Measurements from ENCODE around the gene TP53AIP1.

Gene TP53AIP1

DNA sequence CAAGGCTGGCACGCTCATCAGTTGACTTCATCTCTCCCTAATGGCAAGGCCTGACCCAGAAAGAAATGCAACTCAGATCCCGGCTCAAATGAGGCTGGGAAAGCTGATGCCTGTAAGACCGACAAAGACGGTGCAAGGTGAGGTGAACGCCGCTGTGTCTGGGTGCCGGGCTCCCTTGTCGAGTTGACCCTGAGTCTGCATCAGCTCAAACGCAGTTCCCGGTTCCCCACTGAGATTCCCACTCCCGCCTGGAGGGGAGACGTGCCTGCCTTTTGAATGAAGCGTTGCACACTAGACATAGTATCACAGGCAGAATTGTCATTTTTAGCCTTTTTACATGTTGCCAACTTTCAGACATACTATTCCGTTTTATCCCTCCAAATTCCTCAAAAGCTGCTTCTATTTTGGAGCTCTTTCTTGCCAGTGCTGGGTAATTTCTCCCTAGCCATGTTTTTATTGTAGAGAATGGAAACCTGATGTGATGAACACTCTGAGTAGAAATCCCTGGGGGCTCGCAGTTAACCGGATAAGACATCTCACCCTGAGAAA, 831 bp upstream of the TP53AIP1 start:
- no peak for DNase-seq (ENCODE audit: low spot score)

GRCh38 chr11:128942272-128942612, 429 bp downstream of the TP53AIP1 start:
- DNase-seq (ENCODE audit: low spot score) = no peak

DNA sequence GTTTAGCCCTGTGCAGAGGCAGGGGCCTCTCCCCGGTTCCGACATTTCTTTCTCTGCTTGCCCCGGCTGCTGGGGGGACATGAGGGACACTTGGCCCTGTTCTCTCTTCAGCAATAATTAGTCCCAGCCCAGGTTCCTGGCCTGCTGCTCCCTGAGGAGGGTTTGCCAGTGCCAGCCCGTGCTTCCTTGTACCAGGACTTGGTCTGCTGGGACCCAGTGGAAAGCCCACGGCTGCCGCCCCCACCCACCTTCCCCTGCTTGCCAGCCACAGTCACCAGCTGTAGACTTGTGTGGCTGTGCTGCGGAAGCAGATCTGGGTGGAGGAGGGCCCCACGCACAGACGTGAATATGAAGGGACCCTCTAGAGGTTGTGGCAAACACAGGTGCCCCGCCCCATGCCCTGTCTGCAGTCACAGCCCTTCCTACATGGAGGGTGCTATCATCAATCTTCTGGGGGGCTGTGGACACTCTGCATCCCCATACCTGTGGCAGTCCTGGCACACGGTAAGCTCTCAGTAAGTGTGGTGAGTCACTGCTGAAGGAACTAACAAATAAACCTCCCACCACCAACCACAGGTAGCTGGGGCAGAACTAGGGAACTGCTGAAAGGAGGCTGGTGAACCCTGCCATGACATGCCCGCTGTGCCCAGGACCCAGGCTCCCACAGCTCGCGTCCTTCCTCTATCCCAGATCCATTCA, 949 bp downstream of the TP53AIP1 start:
- no peak for DNase-seq (ENCODE audit: low spot score)

DNA sequence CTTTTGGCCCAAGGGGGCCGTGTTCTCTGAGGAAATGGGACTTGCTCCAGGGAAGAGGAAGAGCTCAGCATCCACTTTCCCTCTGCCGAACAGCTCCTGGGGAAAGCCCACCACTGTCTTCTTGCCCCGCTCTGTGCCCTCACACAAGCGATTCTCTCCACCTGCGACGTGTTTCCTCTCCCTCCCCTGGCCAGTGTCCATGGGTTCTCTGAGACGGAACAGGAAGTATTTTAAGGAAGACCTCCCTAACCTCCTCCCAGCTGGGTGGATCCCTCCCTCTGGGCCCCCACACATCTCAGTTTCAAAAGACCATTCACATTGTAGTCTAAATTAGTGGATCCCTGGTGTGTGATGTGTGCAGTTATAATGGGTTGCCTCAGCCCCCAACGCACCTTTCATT, 1.6 kb downstream of the TP53AIP1 start:
- no peak for DNase-seq (ENCODE audit: low spot score)

DNA sequence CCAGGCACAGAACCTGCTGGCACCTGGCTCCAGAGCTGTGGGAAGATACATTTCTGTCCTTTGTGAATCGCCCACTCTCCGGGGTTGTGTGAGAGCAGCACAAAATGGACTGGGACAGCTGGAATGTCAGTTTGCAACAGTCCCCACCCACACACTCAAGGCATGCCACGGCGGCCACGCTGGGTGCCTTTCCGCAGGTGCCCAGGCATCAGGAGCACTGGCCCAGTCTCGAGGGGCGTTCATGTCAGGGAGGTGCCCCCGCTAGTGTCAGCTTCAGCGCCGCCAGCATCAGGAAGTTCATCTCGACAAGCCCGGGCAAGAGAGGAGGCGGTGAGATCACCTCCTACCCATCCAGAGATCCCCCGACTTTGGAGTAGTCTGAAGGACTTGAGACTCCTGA, 2.1 kb downstream of the TP53AIP1 start:
- no peak for DNase-seq (ENCODE audit: low spot score)

GRCh38 chr11:128940156-128940555, 2.5 kb downstream of the TP53AIP1 start:
- DNase-seq (ENCODE audit: low spot score) = no peak

- no peak for DNase-seq (ENCODE audit: low spot score)
These were observed 3.1 kb downstream of the TP53AIP1 start for GRCh38 chr11:128939591-128939990.

- DNase-seq (ENCODE audit: low spot score) = no peak
These were observed 4.3 kb downstream of the TP53AIP1 start for GRCh38 chr11:128938156-128938885.

- no peak for DNase-seq (ENCODE audit: low spot score)
These were observed 5.2 kb downstream of the TP53AIP1 start for GRCh38 chr11:128937480-128937879.

DNA sequence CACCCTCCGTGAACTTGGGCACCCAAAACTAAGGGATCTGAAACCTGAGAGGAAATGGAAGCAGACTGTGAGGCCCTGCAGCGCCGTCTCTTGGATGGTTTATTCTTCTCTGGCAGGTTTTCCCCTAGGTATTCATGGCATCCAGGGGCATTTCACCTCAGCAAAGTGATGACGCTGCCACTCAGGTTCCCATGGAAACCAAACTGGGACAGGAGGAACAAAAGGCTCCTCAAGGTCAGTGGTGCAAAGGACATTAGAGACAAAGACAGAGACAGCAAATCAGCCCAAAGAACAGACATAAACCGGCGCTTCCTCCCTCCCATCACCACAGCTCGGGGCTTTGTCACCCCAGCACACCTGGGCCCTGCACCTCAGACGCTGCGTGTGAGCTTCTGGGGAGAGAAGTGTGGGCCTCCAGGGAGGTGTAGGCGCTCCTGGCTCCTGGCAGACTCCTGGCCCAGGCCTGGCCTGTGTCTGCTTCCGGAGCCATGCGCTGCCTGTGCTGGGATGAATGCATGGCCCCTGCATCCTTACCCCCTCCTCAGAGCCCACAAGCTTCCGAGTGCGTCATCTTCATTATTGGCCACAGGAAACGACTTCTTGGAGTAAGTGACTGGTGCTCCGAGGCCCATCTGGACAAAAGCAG, 5.9 kb downstream of the TP53AIP1 start:
- no peak for DNase-seq (ENCODE audit: low spot score)

DNA sequence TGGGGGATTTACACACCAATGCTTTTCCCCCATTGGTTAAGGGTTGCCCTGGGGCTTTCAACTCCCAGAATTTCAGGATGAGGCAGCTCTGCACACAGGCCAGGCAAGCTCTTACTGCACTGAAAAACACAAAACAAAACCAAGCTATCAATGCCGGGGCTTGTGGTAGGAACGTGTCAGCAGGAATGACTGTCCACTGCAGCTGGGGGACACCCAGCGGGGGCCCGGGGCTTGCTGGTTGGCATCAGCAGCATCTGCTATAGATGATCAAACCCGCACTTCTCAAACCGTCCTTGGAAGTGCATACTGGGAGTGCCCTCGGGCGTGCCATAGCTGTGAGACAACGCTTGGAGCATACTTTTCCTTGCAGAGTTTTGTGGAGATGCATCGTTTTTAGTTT, 7.7 kb downstream of the TP53AIP1 start:
- DNase-seq (ENCODE audit: low spot score) = no peak

DNA sequence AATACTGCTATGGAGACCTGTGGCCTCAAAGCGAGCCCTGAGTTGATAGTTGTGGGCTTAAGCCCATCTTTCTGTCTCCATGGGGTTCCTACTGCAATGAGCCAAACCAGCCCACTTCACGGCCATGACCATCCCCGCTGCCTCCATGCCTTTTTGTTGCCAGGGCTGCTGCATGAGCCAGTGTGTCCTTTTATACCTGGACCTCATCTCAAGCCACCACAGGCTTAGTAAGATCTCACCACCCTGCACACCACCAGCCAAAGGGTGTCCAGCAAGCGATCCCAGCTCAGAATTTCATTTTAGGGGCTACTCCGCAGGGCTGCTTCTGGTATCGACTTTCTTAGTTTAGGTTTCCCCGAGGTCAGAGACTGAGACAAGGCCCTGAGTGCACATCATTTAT, 8.3 kb downstream of the TP53AIP1 start:
- DNase-seq (ENCODE audit: low spot score) = no peak

DNA sequence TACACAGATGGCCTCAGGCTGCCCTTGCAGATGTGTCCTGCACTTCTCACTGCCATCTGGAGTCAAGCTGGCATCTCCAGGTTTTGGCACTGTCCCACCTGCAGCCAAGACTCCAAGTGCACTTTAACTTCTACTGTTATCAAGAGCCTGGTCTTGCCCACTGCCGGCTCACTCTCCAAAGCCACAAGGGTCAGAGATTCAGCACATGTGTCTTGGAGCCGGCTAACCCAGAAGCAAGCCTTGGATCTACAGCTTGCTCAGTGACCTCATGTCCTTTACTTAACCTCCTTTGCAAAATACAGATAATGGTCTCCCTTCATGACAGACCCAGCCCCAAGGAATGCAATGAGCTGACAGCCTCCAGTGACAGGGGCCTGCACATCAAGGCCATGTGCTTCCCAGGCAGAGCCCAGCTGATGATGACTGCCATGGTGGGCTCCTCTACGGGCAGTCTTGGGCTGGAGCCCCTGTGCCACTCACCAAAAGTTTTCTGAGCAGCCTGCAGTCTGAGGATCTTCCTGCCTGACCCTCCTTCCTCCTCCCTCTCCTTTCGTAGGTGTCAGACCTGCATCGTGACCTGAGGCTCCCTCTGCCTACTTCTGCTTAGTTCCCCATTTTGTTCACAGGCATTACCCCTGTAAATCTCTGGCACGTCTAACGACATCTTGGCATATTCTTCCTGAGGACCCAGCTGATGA, 9.0 kb downstream of the TP53AIP1 start:
- no peak for DNase-seq (ENCODE audit: low spot score)

DNA sequence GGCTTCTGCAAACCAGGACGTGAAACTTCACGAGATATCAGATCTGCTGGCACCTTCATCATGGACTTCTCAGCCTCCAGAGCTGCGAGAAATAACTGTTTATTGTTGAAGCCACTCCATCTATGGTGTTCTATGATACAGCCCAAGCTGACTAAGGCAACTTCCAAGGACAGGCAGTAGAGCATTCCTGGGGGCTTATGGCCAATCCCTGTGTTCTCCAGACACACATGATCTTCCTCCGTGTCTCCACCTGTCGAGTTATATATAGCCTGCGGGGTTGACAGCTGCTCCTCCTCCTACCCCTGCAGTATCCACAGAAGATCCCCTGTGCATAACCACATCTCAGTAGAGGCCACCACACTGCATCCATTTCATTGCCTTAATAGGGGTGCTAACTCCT, 11.0 kb downstream of the TP53AIP1 start:
- DNase-seq (ENCODE audit: low spot score) = no peak

GRCh38 chr11:128931066-128931465, 11.6 kb downstream of the TP53AIP1 start:
- no peak for DNase-seq (ENCODE audit: low spot score)

- no peak for DNase-seq (ENCODE audit: low spot score)
These were observed 12.7 kb downstream of the TP53AIP1 start for GRCh38 chr11:128929991-128930390.

DNA sequence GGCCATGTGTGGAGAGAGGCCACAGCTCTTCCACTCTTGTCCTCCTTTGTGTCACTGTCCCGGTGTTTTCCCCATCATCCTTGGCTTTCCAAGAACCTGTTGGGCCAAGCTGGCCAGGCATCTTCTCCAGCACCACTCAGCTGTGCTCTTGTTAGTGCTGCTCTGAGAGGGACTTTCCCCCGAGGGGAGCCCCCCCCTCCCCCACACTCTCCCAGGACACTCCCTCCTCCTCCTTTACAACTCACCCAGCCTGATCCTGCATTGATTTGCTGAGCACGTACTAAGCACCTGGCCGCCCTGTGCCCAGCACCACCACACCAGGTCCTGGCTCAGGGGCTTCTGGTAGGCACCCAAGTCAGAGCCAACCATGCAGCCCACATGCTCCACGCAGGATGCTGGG, 13.2 kb downstream of the TP53AIP1 start:
- DNase-seq (ENCODE audit: low spot score) = no peak

GRCh38 chr11:128928400-128928799, 14.3 kb downstream of the TP53AIP1 start:
- no peak for DNase-seq (ENCODE audit: low spot score)

- no peak for DNase-seq (ENCODE audit: low spot score)
These were observed 14.9 kb downstream of the TP53AIP1 start for GRCh38 chr11:128927683-128928336.

- no peak for DNase-seq (ENCODE audit: low spot score)
These were observed 15.6 kb downstream of the TP53AIP1 start for GRCh38 chr11:128927108-128927461.

- DNase-seq (ENCODE audit: low spot score) = no peak
These were observed 16.1 kb downstream of the TP53AIP1 start for GRCh38 chr11:128926437-128927107.
